Trophoblast cell (in vitro differentiated cells and primary cell): ENCODE measurements around the gene IGSF11.

Experiments used
- DNase-seq, 2 donors: peaks; one replicate each; pipeline ENCODE4 v3.0.0-alpha.2; 2016
- H2AFZ ChIP-seq: 2 replicates; pipeline ENCODE4 v1.6.1; 2013; ENCODE audit warnings: low read length, moderate library complexity, mild to moderate bottlenecking; ENCODE audit not compliant: insufficient read depth, poor library complexity
- H2AK5ac ChIP-seq: 2 replicates; pipeline ENCODE4 v1.6.1; 2013; ENCODE audit warnings: mild to moderate bottlenecking, low read length
- H2BK120ac ChIP-seq: 2 replicates; pipeline ENCODE4 v1.6.1; 2013; ENCODE audit warnings: low read length, mild to moderate bottlenecking, moderate library complexity; ENCODE audit not compliant: insufficient read depth, poor library complexity
- H2BK12ac ChIP-seq: 2 replicates; pipeline ENCODE4 v1.6.1; 2013; ENCODE audit warnings: mild to moderate bottlenecking, low read length, moderate library complexity
- H2BK5ac ChIP-seq: 2 replicates; pipeline ENCODE4 v1.6.1; 2013; ENCODE audit warnings: low read length, low read depth, moderate library complexity, mild to moderate bottlenecking; ENCODE audit not compliant: poor library complexity
- H3K14ac ChIP-seq: 2 replicates; pipeline ENCODE4 v1.6.1; 2013; ENCODE audit warnings: mild to moderate bottlenecking, low read length
- H3K18ac ChIP-seq: 2 replicates; pipeline ENCODE4 v1.6.1; 2013; ENCODE audit warnings: mild to moderate bottlenecking, low read length
- H3K23ac ChIP-seq: 2 replicates; pipeline ENCODE4 v1.6.1; 2013; ENCODE audit warnings: low read length
- H3K27ac ChIP-seq: 2 replicates; pipeline ENCODE4 v1.5.1; 2013; ENCODE audit warnings: low read depth, mild to moderate bottlenecking, inconsistent platforms, low read length, moderate library complexity
- H3K27me3 ChIP-seq: 2 replicates; pipeline ENCODE4 v1.6.1; 2013; ENCODE audit warnings: inconsistent platforms, mild to moderate bottlenecking, low read length, moderate library complexity; ENCODE audit not compliant: insufficient read depth
- H3K36me3 ChIP-seq, 2 experiments: 1 replicate in 1 of 2; 2 replicates in 1 of 2; pipeline ENCODE4 v1.6.1; 2013; ENCODE audit warnings: low read length in 2 of 2, mild to moderate bottlenecking in 2 of 2, moderate library complexity in 1 of 2; ENCODE audit not compliant: insufficient read depth in 2 of 2, control insufficient read depth in 1 of 2
- H3K4ac ChIP-seq: 2 replicates; pipeline ENCODE4 v1.6.1; 2013; ENCODE audit warnings: low read depth, mild to moderate bottlenecking, low read length, moderate library complexity
- H3K4me1 ChIP-seq, 2 experiments: 1 replicate in 1 of 2; 2 replicates in 1 of 2; pipeline ENCODE4 v1.6.1; 2013; ENCODE audit warnings: low read length in 2 of 2, mild to moderate bottlenecking in 2 of 2, moderate library complexity in 1 of 2; ENCODE audit not compliant: insufficient read depth in 2 of 2, control insufficient read depth in 1 of 2
- H3K4me2 ChIP-seq: 2 replicates; pipeline ENCODE4 v1.6.1; 2013; ENCODE audit warnings: inconsistent platforms, mild to moderate bottlenecking, low read length, moderate library complexity
- H3K4me3 ChIP-seq: 2 replicates; pipeline ENCODE4 v1.5.1; 2013; ENCODE audit warnings: mild to moderate bottlenecking, low read depth, low read length, inconsistent platforms
- H3K79me1 ChIP-seq: one replicate; pipeline ENCODE4 v1.6.1; 2013; ENCODE audit warnings: low read length
- H3K79me2 ChIP-seq: 2 replicates; pipeline ENCODE4 v1.6.1; 2013; ENCODE audit warnings: low read length, mild to moderate bottlenecking; ENCODE audit not compliant: control insufficient read depth, insufficient read depth, poor library complexity
- H3K9ac ChIP-seq: 2 replicates; pipeline ENCODE4 v1.6.1; 2013; ENCODE audit warnings: mild to moderate bottlenecking, low read length
- H3K9me3 ChIP-seq: 2 replicates; pipeline ENCODE4 v1.6.1; 2013; ENCODE audit warnings: low read depth, mild to moderate bottlenecking, control low read depth, inconsistent platforms, low read length; ENCODE audit not compliant: insufficient read depth
- H4K12ac ChIP-seq: 2 replicates; pipeline ENCODE4 v1.6.1; 2013; ENCODE audit warnings: low read depth, mild to moderate bottlenecking, low read length, moderate library complexity
- H4K8ac ChIP-seq: 2 replicates; pipeline ENCODE4 v1.6.1; 2013; ENCODE audit warnings: low read depth, mild to moderate bottlenecking, low read length, moderate library complexity
- H4K91ac ChIP-seq: one replicate; pipeline ENCODE4 v1.6.1; 2013; ENCODE audit warnings: low read depth, mild to moderate bottlenecking, low read length, moderate library complexity
- WGBS: extraction: QIAGEN DNeasy Blood & Tissue Kit; methylation state at CpG from one replicate; pipeline ENCODE4 v1.1.7; 2013; ENCODE audit warnings: missing lambda C conversion rate; ENCODE audit not compliant: insufficient read length, insufficient coverage; ENCODE audit errors: extremely low coverage; 5-methylcytosine and 5-hydroxymethylcytosine counted together

Gene IGSF11

GRCh38 chr3:118938183-118938961 lies 96.3 kb downstream of the IGSF11 start:
- no peak overlapping the region for H4K91ac ChIP-seq
- H3K4me1 ChIP-seq, result no peaks in the 10 kb centered on the region
- no peak overlapping the region for H3K4me3 ChIP-seq
- H3K79me1 ChIP-seq, result no peaks in the 10 kb centered on the region
- no peak overlapping the region for H2AK5ac ChIP-seq
- no peak overlapping the region for H2BK12ac ChIP-seq
- no peak overlapping the region for H3K4me2 ChIP-seq
- peak in 1 of 2 donors; percentile 4 for DNase-seq
- no peak overlapping the region for H3K4ac ChIP-seq
- H3K14ac ChIP-seq, result no peak overlapping the region
- no peak overlapping the region for H3K23ac ChIP-seq
- no CpG with 5 or more reads among the region's 5 CpGs for WGBS
- H3K27me3 ChIP-seq, result no peaks in the 10 kb centered on the region
- no peaks in the 10 kb centered on the region for H3K36me3 ChIP-seq
- H2AFZ ChIP-seq, result no peak overlapping the region
- no peak overlapping the region for H4K12ac ChIP-seq
- H3K79me2 ChIP-seq, result no peaks in the 10 kb centered on the region
- H3K18ac ChIP-seq, result no peak overlapping the region
- H3K27ac ChIP-seq, result no peak overlapping the region
- H3K9ac ChIP-seq, result no peak overlapping the region
- H2BK120ac ChIP-seq, result no peak overlapping the region
- no peak overlapping the region for H2BK5ac ChIP-seq
- no peak overlapping the region for H4K8ac ChIP-seq
- H3K9me3 ChIP-seq, result no peaks in the 10 kb centered on the region

GRCh38 chr3:118936811-118937210 lies 97.8 kb downstream of the IGSF11 start:
- no peak overlapping the region for H3K27ac ChIP-seq
- H3K4me1 ChIP-seq, result no peaks in the 10 kb centered on the region
- H3K4me2 ChIP-seq, result no peak overlapping the region
- H3K27me3 ChIP-seq, result no peaks in the 10 kb centered on the region
- no peaks in the 10 kb centered on the region for H3K9me3 ChIP-seq
- no peak overlapping the region for H4K8ac ChIP-seq
- no peak overlapping the region for H3K4ac ChIP-seq
- no peak overlapping the region for H2AK5ac ChIP-seq
- WGBS, result no CpG with 5 or more reads among the region's 1 CpG
- no peak overlapping the region for H2AFZ ChIP-seq
- no peaks in the 10 kb centered on the region for H3K36me3 ChIP-seq
- H3K14ac ChIP-seq, result no peak overlapping the region
- H2BK5ac ChIP-seq, result no peak overlapping the region
- no peak overlapping the region for H3K4me3 ChIP-seq
- H3K18ac ChIP-seq, result no peak overlapping the region
- no peak for DNase-seq
- no peak overlapping the region for H3K23ac ChIP-seq
- H3K79me2 ChIP-seq, result no peaks in the 10 kb centered on the region
- H2BK120ac ChIP-seq, result no peak overlapping the region
- H2BK12ac ChIP-seq, result no peak overlapping the region
- H3K9ac ChIP-seq, result no peak overlapping the region
- H4K12ac ChIP-seq, result no peak overlapping the region
- no peaks in the 10 kb centered on the region for H3K79me1 ChIP-seq
- no peak overlapping the region for H4K91ac ChIP-seq

- Histone ChIP-seq H3K14ac (no peak overlapping the region), H3K4me2 (no peak overlapping the region), H2BK12ac (no peak overlapping the region), H2BK5ac (no peak overlapping the region), H2AFZ (no peak overlapping the region), H3K23ac (no peak overlapping the region), H3K79me1 (no peaks in the 10 kb centered on the region), H2BK120ac (no peak overlapping the region), H3K79me2 (no peaks in the 10 kb centered on the region), H3K9ac (no peak overlapping the region), H4K8ac (no peak overlapping the region), H2AK5ac (no peak overlapping the region), H3K27ac (no peak overlapping the region), H3K27me3 (no peaks in the 10 kb centered on the region), H3K18ac (no peak overlapping the region), H3K4me3 (no peak overlapping the region), H3K9me3 (no peaks in the 10 kb centered on the region), H4K12ac (no peak overlapping the region), H3K36me3 (no peaks in the 10 kb centered on the region), H3K4ac (no peak overlapping the region), H4K91ac (no peak overlapping the region), H3K4me1 (no peaks in the 10 kb centered on the region)
- DNase-seq, result no peak
- no CpG with 5 or more reads among the region's 5 CpGs for WGBS
Observed at GRCh38 chr3:118932822-118933558, 101.7 kb downstream of the IGSF11 start.

GRCh38 chr3:118931996-118932395 lies 102.7 kb downstream of the IGSF11 start:
- no peak overlapping the region for H2AK5ac ChIP-seq
- no peak overlapping the region for H3K23ac ChIP-seq
- no CpG with 5 or more reads among the region's 2 CpGs for WGBS
- no peak overlapping the region for H3K4me2 ChIP-seq
- H3K79me2 ChIP-seq, result no peaks in the 10 kb centered on the region
- H4K12ac ChIP-seq, result no peak overlapping the region
- no peak overlapping the region for H3K4ac ChIP-seq
- H3K4me3 ChIP-seq, result no peak overlapping the region
- H3K9me3 ChIP-seq, result no peaks in the 10 kb centered on the region
- no peaks in the 10 kb centered on the region for H3K36me3 ChIP-seq
- no peak overlapping the region for H2BK120ac ChIP-seq
- no peak overlapping the region for H2BK12ac ChIP-seq
- no peak overlapping the region for H4K91ac ChIP-seq
- H3K18ac ChIP-seq, result no peak overlapping the region
- no peak overlapping the region for H3K14ac ChIP-seq
- no peaks in the 10 kb centered on the region for H3K79me1 ChIP-seq
- no peak overlapping the region for H3K27ac ChIP-seq
- H2BK5ac ChIP-seq, result no peak overlapping the region
- H4K8ac ChIP-seq, result no peak overlapping the region
- no peak overlapping the region for H2AFZ ChIP-seq
- no peak overlapping the region for H3K9ac ChIP-seq
- no peak for DNase-seq
- H3K27me3 ChIP-seq, result no peaks in the 10 kb centered on the region
- H3K4me1 ChIP-seq, result no peaks in the 10 kb centered on the region
